HUES48 (cell line): ENCODE results near the gene ZC3H8.

Experiments
- H3K27ac ChIP-seq: one replicate; pipeline ENCODE4 v1.7.0; 2013; ENCODE audit warnings: low read depth, low read length, inconsistent platforms
- H3K27me3 ChIP-seq: 2 replicates; pipeline ENCODE4 v1.6.1; 2013; ENCODE audit warnings: mild to moderate bottlenecking, low read length; ENCODE audit not compliant: control insufficient read depth, insufficient read depth
- H3K36me3 ChIP-seq: 2 replicates; pipeline ENCODE4 v1.6.1; 2013; ENCODE audit warnings: low read length; ENCODE audit not compliant: control insufficient read depth, insufficient read depth
- H3K4me1 ChIP-seq: 2 replicates; pipeline ENCODE4 v1.6.1; 2013; ENCODE audit warnings: mild to moderate bottlenecking, low read length; ENCODE audit not compliant: control insufficient read depth, insufficient read depth
- H3K4me3 ChIP-seq: 2 replicates; pipeline ENCODE4 v1.5.1; 2013; ENCODE audit warnings: mild to moderate bottlenecking, low read depth, low read length
- H3K9ac ChIP-seq: 2 replicates; pipeline ENCODE4 v1.6.1; 2013; ENCODE audit warnings: mild to moderate bottlenecking, low read depth, low read length, moderate library complexity
- H3K9me3 ChIP-seq: 2 replicates; pipeline ENCODE4 v1.6.1; 2013; ENCODE audit warnings: low read length; ENCODE audit not compliant: control insufficient read depth, insufficient read depth

ZC3H8 gene

DNA sequence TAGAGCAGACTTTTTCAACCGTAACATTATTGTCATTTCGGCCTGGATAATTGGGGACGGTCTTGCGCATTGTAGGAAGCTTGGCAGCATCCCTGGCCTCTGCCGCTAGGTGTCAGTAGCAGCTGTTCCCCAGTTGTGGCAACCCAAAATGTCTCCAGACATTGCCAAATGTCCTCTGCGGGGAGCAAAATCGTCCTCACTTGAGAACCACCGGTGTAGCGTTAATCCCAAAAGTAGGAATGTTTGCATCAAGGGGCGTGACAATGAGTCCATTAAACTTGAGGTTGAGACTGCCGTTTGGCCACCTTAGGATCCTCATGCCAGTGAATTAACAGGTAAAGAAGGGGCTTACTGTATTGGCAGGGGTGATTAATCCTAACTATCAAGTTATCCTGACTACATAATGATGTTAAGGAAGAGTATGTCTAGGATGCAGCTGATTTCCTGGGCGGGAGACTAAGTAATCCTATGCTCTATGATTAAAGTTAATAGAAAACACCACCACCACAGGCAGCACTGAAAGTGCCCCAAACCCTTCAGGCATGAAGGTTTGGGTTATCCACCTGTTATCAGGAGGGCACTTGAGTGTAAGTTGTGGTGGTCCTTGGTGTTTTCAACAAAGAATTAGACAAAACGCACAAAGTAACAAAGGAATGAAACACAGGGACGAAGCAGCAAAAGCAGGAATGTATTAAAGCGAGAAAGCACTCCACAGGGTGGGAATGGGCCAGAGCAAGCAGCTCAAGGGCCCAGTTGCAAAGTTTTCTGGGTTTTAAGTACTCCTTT is 4.9 kb upstream of the ZC3H8 start:
- no peak overlapping the region for H3K9ac ChIP-seq
- no peaks in the 10 kb centered on the region for H3K36me3 ChIP-seq
- no peaks in the 10 kb centered on the region for H3K27me3 ChIP-seq

DNA sequence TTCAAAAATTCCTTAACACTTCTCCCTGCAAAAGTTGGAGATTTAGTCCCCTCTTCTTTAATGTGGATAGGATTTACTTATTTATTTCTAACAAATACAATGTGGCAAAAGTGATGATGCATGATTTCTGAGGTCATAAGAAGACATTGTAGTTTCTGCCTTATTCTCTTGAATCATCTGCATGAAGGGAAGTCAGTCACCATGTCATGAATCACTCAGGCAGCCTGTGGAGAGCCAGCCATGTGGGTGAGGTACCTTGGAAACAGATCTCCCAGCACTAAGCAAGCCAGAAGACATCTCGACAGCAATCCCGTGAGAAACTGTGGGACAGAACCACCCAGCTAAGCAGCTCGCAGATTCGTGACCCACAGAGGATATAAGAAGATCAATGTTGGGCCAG is 2.7 kb upstream of the ZC3H8 start:
- H3K36me3 ChIP-seq = no peaks in the 10 kb centered on the region
- H3K27ac ChIP-seq = no peak overlapping the region
- H3K9me3 ChIP-seq = no peaks in the 10 kb centered on the region

More for the DNA sequence above, 4.9 kb upstream of the ZC3H8 start:
- H3K9me3 ChIP-seq = no peaks in the 10 kb centered on the region
- H3K4me1 ChIP-seq = peaks cover 8% of the 10 kb centered on the region
- H3K4me3 ChIP-seq = no peak overlapping the region; the same call in 1 of the 2 replicates
- H3K27ac ChIP-seq = no peak overlapping the region

DNA sequence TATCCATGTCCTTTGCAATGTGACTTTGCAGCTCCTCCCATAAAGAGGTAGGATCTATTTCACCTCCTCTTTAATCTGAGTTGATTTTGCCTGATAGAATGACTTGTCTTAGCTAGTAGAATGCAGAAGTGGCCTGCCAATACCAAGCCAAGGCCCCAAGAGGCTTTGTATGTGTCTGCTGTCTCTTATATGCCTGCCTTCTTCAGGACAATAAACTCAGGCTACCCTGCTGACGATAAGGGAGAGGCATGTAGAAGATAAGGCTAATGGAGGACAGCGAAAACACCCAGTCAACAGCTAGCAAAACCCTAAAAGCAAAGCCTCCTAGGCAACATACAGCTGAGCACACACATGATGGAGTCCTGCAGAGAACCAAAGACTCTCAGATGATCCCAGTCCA is 1.8 kb upstream of the ZC3H8 start:
- H3K27ac ChIP-seq = no peak overlapping the region
- no peaks in the 10 kb centered on the region for H3K27me3 ChIP-seq
- H3K9ac ChIP-seq = no peak overlapping the region
- H3K9me3 ChIP-seq = no peaks in the 10 kb centered on the region
- H3K4me1 ChIP-seq = peaks cover 14% of the 10 kb centered on the region
- no peaks in the 10 kb centered on the region for H3K36me3 ChIP-seq
- H3K4me3 ChIP-seq = no peak overlapping the region

More for the DNA sequence above, 2.7 kb upstream of the ZC3H8 start:
- Histone ChIP-seq H3K9ac (no peak overlapping the region), H3K27me3 (no peaks in the 10 kb centered on the region), H3K4me1 (peaks cover 14% of the 10 kb centered on the region), H3K4me3 (no peak overlapping the region)

DNA sequence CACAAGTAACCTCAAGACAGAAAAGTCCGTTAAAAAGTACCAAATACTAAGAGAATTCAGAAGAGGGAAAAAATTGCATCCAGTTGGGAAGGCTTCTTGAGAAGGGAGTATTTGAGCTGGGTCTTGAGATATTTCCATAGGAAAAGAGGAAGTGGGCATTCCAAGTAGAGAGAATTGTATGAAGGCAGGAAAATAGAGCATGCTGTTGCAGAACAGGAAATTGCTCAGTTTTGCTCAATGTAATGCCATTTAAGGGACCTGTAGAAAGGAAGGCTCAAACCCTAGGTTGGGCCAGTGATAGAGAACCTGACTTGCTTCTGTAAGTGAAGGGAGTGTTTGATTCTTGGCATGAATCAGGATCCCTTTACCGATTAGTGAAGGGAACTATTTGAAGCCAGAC is 1.0 kb upstream of the ZC3H8 start:
- no peak overlapping the region for H3K4me3 ChIP-seq

DNA sequence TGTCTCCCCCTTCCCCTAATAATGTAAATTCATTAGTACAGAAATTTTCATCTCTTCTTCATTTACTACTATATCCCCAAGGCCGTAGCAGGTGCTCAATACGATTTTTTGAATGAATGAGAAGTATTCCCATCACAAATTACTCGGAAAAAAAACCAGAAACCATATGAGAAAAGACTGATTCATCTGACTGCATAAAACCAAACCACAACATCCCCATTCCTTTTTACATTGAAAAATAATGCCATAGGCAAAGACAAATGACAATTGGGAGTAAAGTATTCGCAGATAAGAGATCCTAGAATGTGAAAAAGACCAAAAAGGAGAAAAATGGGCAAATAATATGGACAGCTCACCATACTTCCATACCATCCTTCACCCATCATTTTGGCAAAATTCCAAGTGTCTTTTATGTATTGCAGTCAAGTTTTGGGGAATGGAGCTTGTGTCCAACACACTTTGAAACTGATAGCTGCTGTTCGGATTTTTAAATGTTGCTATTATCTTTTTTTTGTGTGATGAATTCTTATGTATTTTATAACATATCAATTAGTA is 1.5 kb downstream of the ZC3H8 start:
- no peak overlapping the region for H3K9ac ChIP-seq

More for the DNA sequence above, 1.0 kb upstream of the ZC3H8 start:
- Histone ChIP-seq H3K9me3 (no peaks in the 10 kb centered on the region), H3K36me3 (no peaks in the 10 kb centered on the region), H3K4me1 (peaks cover 14% of the 10 kb centered on the region), H3K27me3 (no peaks in the 10 kb centered on the region), H3K9ac (no peak overlapping the region), H3K27ac (no peak overlapping the region)

DNA sequence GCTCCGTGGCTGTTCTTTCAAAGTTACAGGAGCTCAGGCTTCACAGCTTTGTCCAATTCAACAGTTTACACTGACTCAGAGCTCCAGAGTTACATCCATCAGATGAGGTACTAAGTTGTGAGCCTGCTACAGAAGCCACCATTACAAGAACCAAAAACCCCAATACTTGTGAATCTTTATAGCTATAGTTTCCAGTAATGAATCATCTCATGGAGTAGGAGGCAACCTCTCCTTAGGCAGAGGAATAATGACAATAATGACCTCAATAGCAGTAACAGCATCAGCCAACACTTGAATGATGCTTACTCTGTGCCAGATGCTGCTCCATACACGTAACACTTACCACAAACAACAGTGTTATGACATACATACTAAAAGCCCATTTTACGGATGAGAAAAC is 3.6 kb downstream of the ZC3H8 start:
- Histone ChIP-seq H3K4me1 (0 out of 2 replicates have a peak, but pooled peaks cover 6% of the 10 kb centered on the region), H3K27me3 (no peaks in the 10 kb centered on the region), H3K4me3 (no peak overlapping the region), H3K9me3 (no peaks in the 10 kb centered on the region), H3K9ac (no peak overlapping the region), H3K36me3 (peaks cover 11% of the 10 kb centered on the region; the same call in 1 of the 2 replicates), H3K27ac (no peak overlapping the region)

More for the DNA sequence above, 1.5 kb downstream of the ZC3H8 start:
- Histone ChIP-seq H3K4me3 (no peak overlapping the region), H3K4me1 (0 out of 2 replicates have a peak, but pooled peaks cover 6% of the 10 kb centered on the region), H3K9me3 (no peaks in the 10 kb centered on the region), H3K27ac (no peak overlapping the region), H3K27me3 (no peaks in the 10 kb centered on the region), H3K36me3 (0 out of 2 replicates have a peak, but pooled peaks cover 4% of the 10 kb centered on the region)

DNA sequence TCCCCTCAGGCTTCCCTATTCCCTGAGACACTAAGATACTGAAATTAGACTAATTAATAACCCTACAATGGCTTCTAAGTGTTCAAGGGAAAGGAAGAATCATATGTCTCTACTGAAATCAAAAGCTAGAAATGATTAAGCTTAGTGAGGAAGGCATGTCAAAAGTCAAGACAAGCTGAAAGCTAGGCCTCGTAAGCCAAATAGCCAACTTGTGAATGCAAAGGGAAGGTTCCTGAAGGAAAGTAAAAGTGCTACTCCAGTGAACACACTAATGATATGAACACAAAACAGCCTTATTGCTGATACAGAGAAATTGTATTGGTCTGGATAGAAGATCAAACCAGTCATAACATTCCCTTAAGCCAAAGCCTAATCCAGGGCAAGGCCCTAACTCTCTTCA is 10.0 kb downstream of the ZC3H8 start:
- Histone ChIP-seq H3K36me3 (peaks cover 17% of the 10 kb centered on the region), H3K4me3 (no peak overlapping the region), H3K27me3 (no peaks in the 10 kb centered on the region), H3K9ac (no peak overlapping the region), H3K27ac (no peak overlapping the region), H3K4me1 (no peaks in the 10 kb centered on the region), H3K9me3 (no peaks in the 10 kb centered on the region)

DNA sequence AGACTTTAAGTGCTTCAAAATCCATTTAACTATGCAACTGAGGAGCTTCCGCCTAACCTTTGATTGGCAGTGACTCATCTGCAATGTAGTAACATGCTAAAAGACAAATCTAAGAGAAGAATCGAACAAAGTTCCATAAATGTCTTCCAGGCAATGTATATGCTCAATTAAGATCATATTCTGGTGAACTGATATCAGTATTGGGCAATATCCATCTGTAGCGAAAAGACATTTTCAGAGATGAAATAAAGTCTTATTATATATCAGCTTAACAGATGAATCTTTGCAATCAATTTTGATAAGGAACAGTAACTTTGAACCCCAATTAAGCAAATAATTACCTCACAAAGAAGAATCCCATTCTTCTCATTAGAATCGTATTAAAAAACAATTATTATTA is 11.6 kb downstream of the ZC3H8 start:
- no peak overlapping the region for H3K9ac ChIP-seq
- no peaks in the 10 kb centered on the region for H3K4me1 ChIP-seq
- H3K4me3 ChIP-seq = no peak overlapping the region
- H3K36me3 ChIP-seq = peaks cover 13% of the 10 kb centered on the region
- H3K27me3 ChIP-seq = no peaks in the 10 kb centered on the region
- H3K9me3 ChIP-seq = no peaks in the 10 kb centered on the region
- no peak overlapping the region for H3K27ac ChIP-seq

DNA sequence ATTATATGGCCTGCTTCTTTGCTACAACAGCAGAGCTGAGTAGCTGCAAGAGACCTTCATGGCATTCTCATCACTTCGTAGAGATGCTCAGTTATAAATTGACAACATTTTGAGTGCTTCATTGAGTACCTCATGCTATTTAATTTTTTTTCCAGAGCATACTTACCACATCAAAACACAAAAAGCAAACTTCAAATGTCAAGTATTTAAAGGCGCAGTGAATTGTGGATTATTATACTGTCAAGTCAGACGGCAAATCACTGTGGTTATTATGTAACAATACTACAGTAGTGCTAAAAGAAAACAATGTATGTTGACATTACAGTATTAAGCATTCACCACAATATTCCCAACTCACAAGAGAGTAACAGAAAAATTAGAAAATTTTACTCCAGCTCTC is 12.5 kb downstream of the ZC3H8 start:
- no peaks in the 10 kb centered on the region for H3K9me3 ChIP-seq
- no peak overlapping the region for H3K27ac ChIP-seq
- peaks cover 7% of the 10 kb centered on the region; the same call in 1 of the 2 replicates for H3K36me3 ChIP-seq
- H3K27me3 ChIP-seq = no peaks in the 10 kb centered on the region
- no peak overlapping the region for H3K9ac ChIP-seq
- H3K4me1 ChIP-seq = no peaks in the 10 kb centered on the region
- H3K4me3 ChIP-seq = no peak overlapping the region

DNA sequence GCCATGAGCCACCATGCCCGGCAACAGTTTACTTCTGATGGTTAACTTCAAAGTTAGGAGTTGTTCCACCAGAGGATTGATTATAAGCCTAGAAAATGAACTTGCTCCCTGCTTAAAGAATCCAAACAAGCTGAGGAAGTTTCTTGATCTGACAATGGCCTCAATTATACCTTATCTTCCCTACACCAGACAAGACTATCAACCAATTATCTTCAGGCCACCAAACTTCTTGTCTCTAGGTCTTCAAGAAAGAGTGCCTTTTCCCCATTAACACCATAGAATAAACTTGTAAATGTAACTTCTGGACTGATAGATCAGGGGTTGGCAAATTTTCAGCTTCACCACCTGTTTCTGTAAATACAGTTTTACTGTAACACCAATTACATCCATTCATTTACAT is 15.0 kb downstream of the ZC3H8 start:
- no peak overlapping the region for H3K4me3 ChIP-seq
- H3K36me3 ChIP-seq = peaks cover 11% of the 10 kb centered on the region; the same call in 1 of the 2 replicates
- H3K4me1 ChIP-seq = no peaks in the 10 kb centered on the region
- no peak overlapping the region for H3K27ac ChIP-seq
- no peaks in the 10 kb centered on the region for H3K9me3 ChIP-seq
- H3K27me3 ChIP-seq = no peaks in the 10 kb centered on the region
- H3K9ac ChIP-seq = no peak overlapping the region

DNA sequence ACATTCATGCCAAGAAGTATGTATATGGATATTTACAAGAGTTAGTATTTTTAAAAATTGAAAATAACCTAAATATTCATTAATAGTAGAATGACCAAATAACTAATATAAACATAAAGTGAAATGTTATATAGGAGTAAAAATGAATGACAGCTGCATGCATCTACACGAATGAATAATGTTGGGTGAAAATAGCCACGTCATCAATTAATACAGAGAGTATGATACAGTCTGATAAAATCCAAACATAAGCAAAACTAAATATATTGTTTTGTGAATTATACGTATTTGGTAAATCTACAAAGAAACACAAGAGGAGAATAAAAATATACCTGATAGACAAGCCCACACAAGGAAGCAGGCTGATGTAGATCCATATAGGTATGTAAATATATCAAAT is 24.5 kb downstream of the ZC3H8 start:
- Histone ChIP-seq H3K4me1 (no peaks in the 10 kb centered on the region), H3K36me3 (peaks cover 20% of the 10 kb centered on the region; the same call in 1 of the 2 replicates), H3K27ac (no peak overlapping the region), H3K9ac (no peak overlapping the region), H3K27me3 (no peaks in the 10 kb centered on the region), H3K9me3 (no peaks in the 10 kb centered on the region), H3K4me3 (no peak overlapping the region)
